Adipocyte (in vitro differentiated cells): ENCODE results near the gene KCNN2.
A peak's percentile ranks its signal among the peaks of the same experiment; 100 is the strongest.

Source experiments
- DNase-seq: peaks from one replicate; pipeline ENCODE4 v3.0.0-alpha.2; 2015; ENCODE audit warnings: low read depth
- H3K27me3 ChIP-seq: replicated peaks from 2 replicates; pipeline ENCODE4 v1.7.0; 2013; ENCODE audit warnings: mild to moderate bottlenecking, low read length, moderate library complexity; ENCODE audit not compliant: control insufficient read depth, insufficient read depth
- H3K36me3 ChIP-seq: 2 replicates; pipeline ENCODE4 v1.7.0; 2013; ENCODE audit warnings: low read length, mild to moderate bottlenecking, moderate library complexity; ENCODE audit not compliant: control insufficient read depth, insufficient read depth, severe bottlenecking
- H3K4me1 ChIP-seq: 2 replicates; pipeline ENCODE4 v1.7.0; 2013; ENCODE audit warnings: mild to moderate bottlenecking, low read length, moderate library complexity; ENCODE audit not compliant: control insufficient read depth, insufficient read depth
- H3K4me3 ChIP-seq: 2 replicates; pipeline ENCODE4 v1.7.0; 2013; ENCODE audit warnings: mild to moderate bottlenecking, low read length, moderate library complexity
- H3K9ac ChIP-seq: 2 replicates; pipeline ENCODE4 v1.7.0; 2013; ENCODE audit warnings: mild to moderate bottlenecking, low read length, moderate library complexity
- H3K9me3 ChIP-seq: 2 replicates; pipeline ENCODE4 v1.7.0; 2013; ENCODE audit warnings: mild to moderate bottlenecking, low read length, moderate library complexity; ENCODE audit not compliant: control insufficient read depth

Gene KCNN2

GRCh38 chr5:114332493-114332892 lies 29.4 kb upstream of the KCNN2 start:
- no peaks in the 10 kb centered on the region for H3K9me3 ChIP-seq
- no peak overlapping the region for H3K9ac ChIP-seq
- H3K36me3 ChIP-seq: no peaks in the 10 kb centered on the region
- no peaks in the 10 kb centered on the region for H3K4me1 ChIP-seq
- H3K27me3 ChIP-seq: peaks cover 3% of the 10 kb centered on the region
- no peak for DNase-seq
- no peak overlapping the region for H3K4me3 ChIP-seq

GRCh38 chr5:114332925-114333324 lies 28.9 kb upstream of the KCNN2 start:
- Histone ChIP-seq H3K4me1 (no peaks in the 10 kb centered on the region), H3K27me3 (peaks cover 3% of the 10 kb centered on the region), H3K9ac (no peak overlapping the region), H3K4me3 (no peak overlapping the region), H3K36me3 (no peaks in the 10 kb centered on the region), H3K9me3 (no peaks in the 10 kb centered on the region)
- no peak for DNase-seq

GRCh38 chr5:114335391-114335790 lies 26.5 kb upstream of the KCNN2 start:
- no peaks in the 10 kb centered on the region for H3K4me1 ChIP-seq
- H3K4me3 ChIP-seq: no peak overlapping the region
- peaks cover 3% of the 10 kb centered on the region for H3K27me3 ChIP-seq
- H3K9ac ChIP-seq: no peak overlapping the region
- no peaks in the 10 kb centered on the region for H3K36me3 ChIP-seq
- peaks cover 12% of the 10 kb centered on the region for H3K9me3 ChIP-seq
- DNase-seq: peak; percentile 77

DNA sequence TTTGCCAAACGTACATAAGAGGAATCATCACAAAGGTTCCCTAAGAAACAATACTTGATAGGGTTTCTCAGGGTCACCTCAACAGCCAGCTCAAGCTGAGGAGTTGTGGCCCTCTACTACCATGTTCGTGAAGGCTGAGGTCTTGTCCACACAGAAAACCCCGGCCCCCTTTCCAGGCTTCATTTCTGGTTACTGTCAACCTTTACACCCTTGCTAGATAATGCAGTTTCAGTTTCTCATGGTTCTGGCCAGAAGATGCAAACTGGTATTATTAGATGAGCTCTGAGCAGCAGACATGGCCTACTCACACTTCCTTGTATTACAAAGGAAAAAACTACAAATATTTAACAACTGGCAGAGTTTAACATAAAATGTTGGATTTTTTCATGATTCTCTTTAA lies 22.8 kb upstream of the KCNN2 start:
- Histone ChIP-seq H3K9me3 (peaks cover 12% of the 10 kb centered on the region), H3K4me1 (no peaks in the 10 kb centered on the region)

GRCh38 chr5:114346181-114346580 lies 15.7 kb upstream of the KCNN2 start:
- Histone ChIP-seq H3K4me1 (no peaks in the 10 kb centered on the region), H3K27me3 (no peaks in the 10 kb centered on the region), H3K4me3 (no peak overlapping the region), H3K9me3 (no peaks in the 10 kb centered on the region), H3K36me3 (no peaks in the 10 kb centered on the region), H3K9ac (no peak overlapping the region)
- peak; percentile 34 for DNase-seq

More for the DNA sequence above, 22.8 kb upstream of the KCNN2 start:
- Histone ChIP-seq H3K27me3 (peaks cover 3% of the 10 kb centered on the region), H3K4me3 (no peak overlapping the region), H3K36me3 (no peaks in the 10 kb centered on the region), H3K9ac (no peak overlapping the region)
- DNase-seq: no peak

GRCh38 chr5:114355086-114355830 lies 6.6 kb upstream of the KCNN2 start:
- H3K9me3 ChIP-seq: no peaks in the 10 kb centered on the region
- H3K4me1 ChIP-seq: no peaks in the 10 kb centered on the region
- H3K36me3 ChIP-seq: no peaks in the 10 kb centered on the region
- H3K27me3 ChIP-seq: peaks cover 17% of the 10 kb centered on the region
- H3K9ac ChIP-seq: no peak overlapping the region
- no peak for DNase-seq
- no peak overlapping the region for H3K4me3 ChIP-seq

DNA sequence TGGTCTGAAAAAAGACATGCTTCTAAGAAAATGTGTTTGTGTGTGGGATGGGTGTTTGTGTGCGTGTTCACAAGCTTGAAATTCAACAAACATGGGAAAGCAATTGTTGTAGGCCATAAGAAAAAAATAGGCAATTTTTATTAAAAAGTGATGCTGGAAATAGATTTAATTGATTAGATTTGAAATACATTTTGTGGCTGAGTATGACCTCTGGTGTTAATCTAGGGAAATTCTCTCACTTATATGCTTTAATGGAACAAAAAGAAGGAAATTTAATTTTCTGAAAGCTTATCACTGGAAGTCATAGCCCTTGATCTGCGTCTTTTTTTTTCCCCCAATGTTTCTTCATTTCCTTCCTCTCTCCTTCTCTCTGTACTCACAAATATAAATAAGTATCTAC lies 3.5 kb upstream of the KCNN2 start:
- H3K27me3 ChIP-seq: peaks cover 28% of the 10 kb centered on the region
- H3K4me3 ChIP-seq: no peak overlapping the region
- no peaks in the 10 kb centered on the region for H3K36me3 ChIP-seq
- H3K4me1 ChIP-seq: peaks cover 8% of the 10 kb centered on the region
- H3K9me3 ChIP-seq: no peaks in the 10 kb centered on the region
- H3K9ac ChIP-seq: no peak overlapping the region
- DNase-seq: peak; percentile 35

DNA sequence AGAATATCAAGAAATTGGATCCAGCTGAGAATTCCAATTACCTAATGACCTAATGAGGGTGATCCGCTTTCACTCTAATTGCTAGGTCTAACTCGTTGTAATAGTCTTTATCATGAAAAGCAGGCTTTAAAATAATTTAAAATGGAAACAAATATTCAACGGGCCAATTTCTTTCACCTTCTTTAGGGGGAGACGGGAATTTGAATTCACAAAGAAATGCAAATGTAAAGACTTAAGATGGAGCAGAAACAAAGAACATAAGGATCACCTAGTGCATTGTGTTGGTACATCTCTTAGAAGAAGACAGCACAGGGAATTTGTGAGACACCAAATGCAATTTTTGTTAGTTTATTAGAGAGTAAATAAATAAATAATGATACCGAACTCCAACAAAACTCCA lies 1.5 kb upstream of the KCNN2 start:
- Histone ChIP-seq H3K4me3 (no peak overlapping the region), H3K36me3 (no peaks in the 10 kb centered on the region), H3K4me1 (peaks cover 8% of the 10 kb centered on the region), H3K27me3 (peaks cover 47% of the 10 kb centered on the region), H3K9me3 (no peaks in the 10 kb centered on the region), H3K9ac (no peak overlapping the region)
- no peak for DNase-seq

DNA sequence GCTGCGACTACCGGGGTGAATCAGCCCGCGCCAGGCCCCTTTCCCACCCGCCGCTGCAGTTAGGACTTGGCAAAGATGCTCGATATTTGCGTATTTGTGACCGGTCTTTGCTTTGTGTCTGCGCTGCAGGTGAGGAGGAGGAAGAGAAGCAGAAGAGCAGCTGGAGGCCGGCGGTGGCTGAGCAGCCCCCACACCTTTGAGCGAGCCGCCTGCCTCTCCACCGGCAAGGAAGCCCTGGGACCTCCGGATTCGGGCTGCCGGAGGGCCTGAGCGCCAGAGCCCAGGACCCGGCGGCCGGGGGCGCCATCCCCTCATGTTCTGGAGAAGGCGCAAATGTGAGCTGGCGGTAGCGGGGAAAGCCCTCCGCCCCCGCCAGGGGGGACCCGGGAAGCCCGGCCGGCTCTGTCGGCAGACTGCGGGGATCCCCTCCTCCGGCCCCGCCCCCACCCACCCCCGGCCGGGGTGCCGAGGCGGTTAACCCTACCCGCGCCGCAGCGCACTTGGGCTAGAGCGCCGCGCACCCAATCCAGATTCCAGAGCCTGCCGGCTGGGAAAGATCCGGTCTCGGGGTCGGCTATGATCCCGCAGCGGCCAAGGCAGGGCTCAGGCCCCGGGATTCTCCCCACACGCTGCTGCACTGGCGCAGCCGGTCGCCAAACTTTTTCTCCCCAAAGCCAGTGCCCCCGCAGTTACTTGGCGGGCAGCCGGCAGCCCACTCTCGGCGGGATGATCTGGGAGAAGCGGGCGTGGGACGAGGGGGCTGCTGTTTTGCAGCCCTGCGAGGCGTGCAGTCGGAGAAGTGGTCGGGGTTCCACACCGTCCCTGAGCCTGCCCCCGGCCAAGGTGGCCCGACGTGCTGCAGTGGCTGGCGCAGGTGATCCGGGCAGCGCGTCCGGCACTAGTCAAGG lies 800 bp upstream of the KCNN2 start:
- Histone ChIP-seq H3K4me3 (peak overlapping the region; percentile 65), H3K36me3 (no peaks in the 10 kb centered on the region), H3K9me3 (no peaks in the 10 kb centered on the region), H3K27me3 (peaks cover 53% of the 10 kb centered on the region), H3K4me1 (peaks cover 8% of the 10 kb centered on the region), H3K9ac (no peak overlapping the region)
- DNase-seq: peak; percentile 51

DNA sequence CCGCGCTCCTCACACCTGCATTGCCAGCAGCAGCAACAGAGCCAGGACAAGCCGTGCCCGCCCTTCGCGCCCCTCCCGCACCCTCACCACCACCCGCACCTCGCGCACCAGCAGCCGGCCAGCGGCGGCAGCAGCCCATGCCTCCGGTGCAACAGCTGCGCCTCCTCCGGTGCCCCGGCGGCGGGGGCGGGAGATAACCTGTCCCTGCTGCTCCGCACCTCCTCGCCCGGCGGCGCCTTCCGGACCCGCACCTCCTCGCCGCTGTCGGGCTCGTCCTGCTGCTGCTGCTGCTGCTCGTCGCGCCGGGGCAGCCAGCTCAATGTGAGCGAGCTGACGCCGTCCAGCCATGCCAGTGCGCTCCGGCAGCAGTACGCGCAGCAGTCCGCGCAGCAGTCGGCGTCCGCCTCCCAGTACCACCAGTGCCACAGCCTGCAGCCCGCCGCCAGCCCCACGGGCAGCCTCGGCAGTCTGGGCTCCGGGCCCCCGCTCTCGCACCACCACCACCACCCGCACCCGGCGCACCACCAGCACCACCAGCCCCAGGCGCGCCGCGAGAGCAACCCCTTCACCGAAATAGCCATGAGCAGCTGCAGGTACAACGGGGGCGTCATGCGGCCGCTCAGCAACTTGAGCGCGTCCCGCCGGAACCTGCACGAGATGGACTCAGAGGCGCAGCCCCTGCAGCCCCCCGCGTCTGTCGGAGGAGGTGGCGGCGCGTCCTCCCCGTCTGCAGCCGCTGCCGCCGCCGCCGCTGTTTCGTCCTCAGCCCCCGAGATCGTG lies 517 bp downstream of the KCNN2 start:
- peak; percentile 58 for DNase-seq
- Histone ChIP-seq H3K4me3 (peak overlapping the region; percentile 65), H3K27me3 (peaks cover 53% of the 10 kb centered on the region), H3K36me3 (no peaks in the 10 kb centered on the region), H3K9me3 (no peaks in the 10 kb centered on the region), H3K9ac (no peak overlapping the region), H3K4me1 (peaks cover 8% of the 10 kb centered on the region)
